HTERT RPE-1 (cell line): ENCODE results near the gene ZNF865.
"Not testable (repeated sequence)": the region's sequence is repeated elsewhere in the genome, so short reads cannot be mapped to it uniquely, and the experiment has no call there.

Experiments used
- in situ Hi-C: fragments of 300-500 bp; cut with MboI; formaldehyde crosslinking; loops from 4 replicates; pipeline ENCODE4 v1.14.3; 2020; ENCODE audit warnings: low sequenced_read_pairs

ZNF865 gene

GRCh38 chr19:55605637-55606470, at the start of gene ZNF865:
Gene ZNF865 (plus strand): TSS chr19:55605647. CDS start chr19:55613619, 7,972 bp downstream.
- in situ Hi-C loops, result no loop called here

DNA sequence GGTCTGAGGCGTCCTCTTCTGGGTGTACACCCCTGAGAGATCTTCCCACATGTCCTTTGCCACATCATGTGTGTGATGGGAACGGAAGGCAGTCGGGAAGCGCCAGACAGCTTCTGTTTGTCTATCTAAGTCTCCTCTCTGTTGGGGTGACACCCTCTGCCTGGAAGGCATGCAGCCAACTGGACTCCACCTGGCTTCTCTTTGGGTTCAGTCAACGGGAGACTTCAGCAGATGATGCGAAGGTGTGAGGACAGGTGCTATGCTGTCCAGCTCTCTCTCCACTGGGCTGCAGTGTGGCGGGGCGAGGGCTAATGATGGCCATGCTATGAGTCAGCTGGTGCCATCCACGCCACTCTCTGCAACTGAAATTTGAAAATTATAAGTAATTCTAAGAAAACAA, 45.8 kb upstream of the ZNF865 start:
- in situ Hi-C loops, result no loop called here

- in situ Hi-C loops, result no loop called here
These were observed 42.2 kb upstream of the ZNF865 start for GRCh38 chr19:55563261-55563690.

GRCh38 chr19:55566823-55567222, 38.6 kb upstream of the ZNF865 start:
- in situ Hi-C loops, result no loop called here

DNA sequence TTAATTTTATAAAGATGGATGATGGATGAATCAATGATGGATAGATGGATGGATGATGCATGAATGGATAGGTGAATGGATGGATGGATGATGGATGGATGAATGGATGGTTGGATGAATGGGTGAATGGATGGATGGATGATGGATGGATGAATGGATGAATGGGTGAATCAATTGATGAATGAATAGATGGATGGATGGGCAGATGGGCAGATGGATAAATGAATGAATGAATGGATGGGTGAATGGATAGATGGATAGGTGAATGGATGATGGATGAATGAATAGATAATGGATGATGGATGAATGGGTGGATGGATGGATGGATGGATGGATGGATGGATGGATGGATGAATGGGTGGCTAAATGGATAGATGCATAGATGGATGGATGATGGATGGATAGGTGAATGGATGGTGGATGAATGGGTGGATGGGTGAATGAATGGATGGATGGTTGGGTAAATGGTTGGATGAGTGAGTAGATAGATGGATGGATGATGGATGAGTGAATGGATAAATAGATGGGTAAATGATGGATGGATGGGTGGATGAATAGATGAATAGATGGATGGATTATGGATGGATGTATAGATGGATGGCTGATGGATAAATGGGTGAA, 37.6 kb upstream of the ZNF865 start:
- in situ Hi-C loops, result no loop called here

- in situ Hi-C loops, result not testable (repeated sequence)
These were observed 36.0 kb upstream of the ZNF865 start for GRCh38 chr19:55569477-55569876.

DNA sequence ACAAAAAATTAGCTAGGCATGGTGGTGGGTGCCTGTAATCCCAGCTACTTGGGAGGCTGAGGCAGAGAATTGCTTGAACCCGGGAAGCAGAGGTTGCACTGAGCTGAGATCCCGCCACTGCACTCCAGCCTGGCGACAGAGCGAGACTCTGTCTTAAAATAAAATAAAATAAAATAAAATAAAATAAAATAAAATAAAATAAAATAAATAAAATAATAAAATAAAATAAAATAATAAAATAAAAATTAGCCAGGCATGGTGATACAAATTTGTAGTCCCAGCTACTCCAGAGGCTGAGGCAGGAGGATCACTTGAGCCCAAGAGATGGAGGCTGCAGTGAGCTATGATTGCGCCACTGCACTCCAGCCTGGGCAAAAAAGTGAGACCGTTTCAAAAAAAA, 31.5 kb upstream of the ZNF865 start:
- in situ Hi-C loops, result not testable (repeated sequence)

DNA sequence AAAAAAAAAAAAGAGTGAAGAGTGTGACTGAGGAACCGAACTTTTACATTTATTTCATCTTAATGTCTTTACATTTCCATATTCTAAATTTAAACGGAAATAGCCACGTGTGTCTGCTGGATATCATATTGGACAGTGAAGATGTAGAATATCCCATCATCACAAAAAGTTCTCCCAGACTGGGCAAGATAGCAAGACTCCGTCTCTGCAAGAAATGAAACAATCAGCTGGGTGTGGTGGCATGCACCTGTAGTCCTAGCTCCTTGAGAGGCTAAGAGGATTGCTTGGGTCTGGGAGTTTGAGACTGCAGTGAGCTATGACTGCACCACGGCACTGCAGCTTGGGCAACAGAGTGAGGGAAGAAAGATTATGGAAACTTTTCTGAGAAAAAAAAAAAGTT, 28.7 kb upstream of the ZNF865 start:
- in situ Hi-C loops, result no loop called here

GRCh38 chr19:55578031-55578760, 27.3 kb upstream of the ZNF865 start:
- in situ Hi-C loops, result no loop called here

GRCh38 chr19:55578761-55579747, 26.4 kb upstream of the ZNF865 start:
- in situ Hi-C loops, result no loop called here

DNA sequence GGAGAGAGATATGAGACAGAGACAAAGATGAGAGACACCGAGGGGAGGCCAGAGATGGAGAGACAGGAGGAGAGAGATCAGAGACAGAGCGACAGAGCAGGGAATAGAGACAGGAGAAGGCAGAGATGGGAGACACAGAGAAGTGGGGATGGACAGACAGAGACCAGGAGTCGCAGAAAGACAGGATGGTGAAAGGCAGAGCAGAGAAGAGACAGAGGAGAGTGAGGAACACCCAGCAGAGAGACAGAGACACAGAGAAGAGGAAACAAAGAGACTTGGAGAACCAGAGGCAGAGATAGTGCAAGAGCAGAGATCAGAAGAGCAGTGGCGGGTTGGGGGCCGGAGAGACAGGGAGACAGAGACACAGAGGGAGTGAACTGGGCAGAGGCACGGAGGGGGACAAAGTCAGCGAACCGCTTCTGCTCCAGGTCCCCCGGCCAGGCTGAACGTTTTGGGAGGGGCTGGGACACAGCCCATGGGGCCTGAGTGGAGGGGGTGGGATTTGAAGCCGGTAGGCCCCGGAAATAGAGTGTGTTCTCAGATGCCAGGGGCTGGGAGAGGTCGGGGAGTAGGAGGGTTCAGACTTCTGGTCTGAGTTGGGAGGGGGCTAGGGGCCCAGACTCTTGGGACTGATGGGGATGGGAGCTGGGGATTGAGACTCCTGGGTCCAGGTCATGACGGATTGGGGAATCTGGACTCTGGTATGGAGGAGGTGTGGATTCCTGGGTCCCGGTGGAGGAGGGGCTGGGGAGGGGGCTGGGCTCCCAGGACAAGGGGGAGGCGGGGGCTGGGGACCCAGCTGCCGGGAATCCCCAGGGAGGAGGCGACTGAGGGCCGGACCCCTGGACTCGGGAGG, 25.5 kb upstream of the ZNF865 start:
- in situ Hi-C loops, result no loop called here

GRCh38 chr19:55580628-55581144, 24.8 kb upstream of the ZNF865 start, which contains the start of gene ZNF579:
Gene ZNF579 (minus strand): TSS chr19:55580848. CDS start chr19:55579639, 1,209 bp downstream.
- in situ Hi-C loops, result no loop called here

DNA sequence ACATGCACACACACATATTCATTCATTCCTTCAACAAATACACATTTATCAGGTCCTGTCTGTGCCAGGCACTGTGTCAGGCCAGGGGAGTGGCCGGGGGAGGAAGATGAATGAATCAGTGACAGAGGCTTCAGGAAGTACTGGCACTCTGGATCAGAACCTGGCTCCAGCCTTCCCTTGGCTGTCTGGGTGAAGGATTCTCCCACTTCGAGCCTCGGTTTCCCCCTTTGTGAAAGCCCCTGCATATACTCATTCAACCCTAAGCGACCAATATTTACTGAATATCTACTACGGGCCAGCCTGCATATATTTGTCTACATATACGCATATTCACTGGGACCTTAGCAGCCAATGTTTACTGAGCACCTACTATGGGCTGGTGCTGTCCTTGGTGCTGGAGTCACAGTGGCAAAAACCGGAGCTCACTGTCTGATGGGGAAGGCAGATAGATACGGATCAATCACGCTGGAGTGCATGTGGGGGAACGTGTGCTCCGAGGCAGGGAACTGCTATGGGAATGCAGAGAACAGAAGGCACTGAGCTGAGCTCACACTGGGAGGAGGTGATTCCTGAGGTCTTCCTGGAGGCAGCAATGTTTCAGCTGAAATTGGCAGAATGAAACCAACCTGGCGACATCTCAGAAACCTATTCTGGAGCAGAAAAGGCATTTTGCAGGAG, 24.2 kb upstream of the ZNF865 start:
- in situ Hi-C loops, result no loop called here

GRCh38 chr19:55581823-55582223, 23.6 kb upstream of the ZNF865 start:
- in situ Hi-C loops, result no loop called here

DNA sequence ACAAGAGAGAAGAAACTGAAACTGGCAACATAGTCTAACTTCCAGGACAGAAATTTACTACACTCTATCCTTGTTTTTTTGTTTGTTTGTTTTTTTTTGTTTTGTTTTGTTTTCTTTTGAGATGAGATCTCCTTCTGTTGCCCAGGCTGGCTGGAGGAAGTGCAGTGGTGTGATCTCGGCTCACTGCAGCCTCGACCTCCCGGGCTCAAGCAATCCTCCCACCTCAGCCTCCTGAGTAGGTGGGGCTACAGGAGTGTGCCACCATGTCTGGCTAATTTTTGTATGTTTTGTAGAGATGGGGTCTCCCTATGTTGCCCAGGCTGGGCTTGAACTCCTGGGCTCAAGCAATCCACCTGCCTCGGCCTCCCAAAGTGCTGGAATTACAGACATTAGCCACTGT, 23.2 kb upstream of the ZNF865 start:
- in situ Hi-C loops, result not testable (repeated sequence)

GRCh38 chr19:55583897-55584296, 21.6 kb upstream of the ZNF865 start:
- in situ Hi-C loops, result not testable (repeated sequence)

DNA sequence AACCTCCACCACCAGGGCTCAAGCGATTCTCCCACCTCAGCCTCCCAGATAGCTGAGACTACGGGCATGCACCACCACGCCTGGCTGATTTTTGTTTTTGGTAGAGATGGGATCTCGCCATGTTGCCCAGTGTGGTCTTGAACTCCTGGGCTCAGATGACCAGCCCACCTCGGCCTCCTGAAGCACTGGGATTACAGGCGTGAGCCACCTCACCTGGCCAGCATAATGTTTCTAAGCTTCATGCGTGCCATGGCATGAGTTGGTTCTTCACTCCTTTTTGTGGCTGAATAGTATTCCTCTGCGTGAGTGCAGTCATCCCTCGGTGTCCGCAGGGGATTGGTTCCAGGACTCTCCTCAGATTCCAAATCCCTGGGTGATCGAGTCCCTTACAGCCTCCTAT, 20.6 kb upstream of the ZNF865 start:
- in situ Hi-C loops, result no loop called here

DNA sequence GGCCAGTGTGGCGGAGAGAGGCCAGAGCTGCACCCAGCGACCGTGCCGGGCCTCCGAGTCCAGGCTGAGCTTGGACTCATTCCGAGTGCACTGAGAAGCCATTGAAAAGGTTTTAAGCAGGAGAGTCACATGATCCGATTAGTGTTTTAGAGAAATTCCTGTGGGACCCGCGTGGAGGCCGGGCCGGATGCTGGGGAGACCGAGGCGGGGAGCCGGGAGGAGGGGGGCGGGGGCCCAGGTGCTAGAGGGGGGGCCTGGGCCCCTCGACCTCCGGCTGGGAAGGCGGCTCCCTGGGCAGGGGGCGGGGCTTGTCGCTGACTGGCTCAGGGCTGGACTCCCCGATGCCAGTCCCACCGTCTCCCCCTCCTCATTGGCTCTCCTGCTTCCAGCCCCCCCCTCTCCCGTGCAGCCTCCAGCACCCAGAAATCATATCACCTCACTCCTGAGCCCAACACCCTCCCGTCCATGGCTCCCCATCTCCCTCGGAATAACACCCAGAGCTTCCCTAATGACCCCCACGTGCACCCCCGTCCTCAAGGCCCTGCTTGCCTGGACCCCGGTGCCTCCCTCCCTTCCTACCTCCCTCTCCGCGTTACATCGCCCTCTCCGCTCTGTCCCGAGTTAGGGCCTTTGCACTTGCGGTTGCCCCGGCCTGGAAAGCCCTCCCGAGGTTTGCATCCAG, 19.6 kb upstream of the ZNF865 start:
- in situ Hi-C loops, result no loop called here
